HEK293 (cell line): Measurements from ENCODE around the gene ADAMTS2.

Experiments used
- CTCF ChIP-seq: fragments of 450-650 bp; formaldehyde crosslinking; IDR thresholded peaks from 2 replicates; pipeline ENCODE4 v1.5.1; 2016; ENCODE audit warnings: missing biosample characterization, missing genetic modification characterization
- HOXC10 ChIP-seq: sonication (generic); formaldehyde crosslinking; IDR thresholded peaks from 2 replicates; pipeline ENCODE4 v1.8.1; 2023; ENCODE audit warnings: mild to moderate bottlenecking, missing genetic modification reagents
- PBX3 ChIP-seq: sonication (generic); formaldehyde crosslinking; IDR thresholded peaks from 2 replicates; pipeline ENCODE4 v1.8.1; 2022; ENCODE audit warnings: mild to moderate bottlenecking, moderate library complexity, missing genetic modification reagents
- PRDM6 ChIP-seq: fragments of 450-650 bp; formaldehyde crosslinking; IDR thresholded peaks from 2 replicates; pipeline ENCODE4 v1.5.1; 2017; ENCODE audit warnings: missing biosample characterization, missing genetic modification characterization
- YY1 ChIP-seq: fragments of 450-650 bp; formaldehyde crosslinking; IDR thresholded peaks from 2 replicates; pipeline ENCODE4 v1.5.1; 2018; ENCODE audit warnings: missing biosample characterization, missing genetic modification characterization
- ZBTB1 ChIP-seq: fragments of 450-650 bp; formaldehyde crosslinking; IDR thresholded peaks from 2 replicates; pipeline ENCODE4 v1.5.1; 2016; ENCODE audit warnings: missing biosample characterization, missing genetic modification characterization
- ZBTB10 ChIP-seq: fragments of 450-650 bp; formaldehyde crosslinking; IDR thresholded peaks from 2 replicates; pipeline ENCODE4 v1.5.1; 2016; ENCODE audit warnings: missing biosample characterization, missing genetic modification characterization
- ZEB2 ChIP-seq: fragments of 450-650 bp; formaldehyde crosslinking; IDR thresholded peaks from 2 replicates; pipeline ENCODE4 v1.5.1; 2016; ENCODE audit warnings: missing biosample characterization, missing genetic modification characterization
- ZNF274 ChIP-seq, 2 experiments: fragments of 200-500 bp in 1 of 2; fragments of 450-650 bp in 1 of 2; sonication (Bioruptor generic) in 1 of 2; formaldehyde crosslinking in 1 of 2; IDR thresholded peaks; 2 replicates each; pipeline versions ENCODE4 v1.5.1 to v1.6.1; 2014 to 2016; ENCODE audit warnings: borderline replicate concordance in 1 of 2, inconsistent platforms in 1 of 2, low read length in 1 of 2, missing biosample characterization in 1 of 2, missing genetic modification characterization in 1 of 2
- ZNF280C ChIP-seq: fragments of 450-650 bp; formaldehyde crosslinking; IDR thresholded peaks from 2 replicates; pipeline ENCODE4 v1.5.1; 2016; ENCODE audit warnings: missing biosample characterization, missing genetic modification characterization
- ZNF404 ChIP-seq: fragments of 450-650 bp; formaldehyde crosslinking; IDR thresholded peaks from 2 replicates; pipeline ENCODE4 v1.5.1; 2017; ENCODE audit warnings: missing biosample characterization, missing genetic modification characterization
- ZNF510 ChIP-seq: fragments of 450-650 bp; formaldehyde crosslinking; IDR thresholded peaks from 2 replicates; pipeline ENCODE4 v1.5.1; 2018; ENCODE audit warnings: mild to moderate bottlenecking, missing genetic modification characterization, missing biosample characterization; ENCODE audit not compliant: insufficient replicate concordance

GRCh38 chr5:179273441-179274145, 71.7 kb downstream of the ADAMTS2 start:
- TF ChIP-seq ZNF404 (no peak), PRDM6 (tag by site-specific recombination) (no peak), CTCF (tag by site-specific recombination) (no peak), ZEB2 (no peak), YY1 (no peak), PBX3 (CRISPR knock-in tag) (no peak), ZNF280C (tag by site-specific recombination) (no peak), ZNF274 (IDR thresholded peaks at IDR 0.05; ENCODE audit: low read length) (no peak), ZNF274 (tag by site-specific recombination; IDR thresholded peaks at IDR 0.05; ENCODE audit: borderline replicate concordance) (no peak), HOXC10 (CRISPR knock-in tag) (no peak), ZBTB1 (no peak), ZBTB10 (no peak), ZNF510 (no peak)
